ENCODE measurements around the gene GGA3.

The GGA3 gene

DNA sequence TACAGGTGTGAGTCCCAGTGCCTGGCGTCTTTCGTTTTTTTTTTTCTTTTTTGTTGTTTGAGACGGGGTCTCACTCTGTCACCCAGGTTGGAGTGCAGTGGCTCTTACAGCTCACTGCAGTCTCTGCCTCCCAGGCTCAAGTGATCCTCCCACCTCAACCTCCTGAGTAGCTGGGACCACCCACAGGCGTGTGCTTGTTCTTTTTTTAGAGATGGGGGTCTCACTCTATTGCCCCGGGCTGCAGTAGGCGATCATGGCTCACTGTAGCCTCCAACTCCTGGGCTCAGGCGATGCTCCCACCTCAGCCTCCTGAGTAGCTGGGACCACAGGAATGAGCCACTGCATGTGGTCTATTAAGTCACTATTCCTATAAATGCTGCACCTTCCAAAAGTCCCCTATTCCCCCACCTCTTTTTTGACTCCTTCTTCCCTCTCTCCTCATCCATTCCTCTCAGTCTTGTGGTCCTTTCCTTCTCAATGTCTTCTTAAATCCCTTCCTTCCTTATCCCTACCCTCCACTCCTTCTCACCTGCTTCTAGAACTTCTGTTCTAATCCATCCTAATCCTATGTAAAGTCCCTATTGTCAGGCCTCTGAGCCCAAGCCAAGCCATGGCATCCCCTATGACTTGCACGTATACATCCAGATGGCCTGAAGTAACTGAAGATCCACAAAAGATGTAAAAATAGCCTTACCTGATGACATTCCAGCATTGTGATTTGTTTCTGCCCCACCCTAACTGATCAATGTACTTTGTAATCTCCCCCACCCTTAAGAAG, 9.2 kb downstream of the GGA3 start:
- no peak for DNase-seq (ENCODE audit: low read depth, low spot score)
- no peak overlapping the region for H3K4me3 ChIP-seq (ENCODE audit: low read depth, low read length)
- in situ Hi-C loops (cut with HindIII; ENCODE audit: low sequenced_read_pairs) = no loop called here
- TF ChIP-seq, protein P1, sequence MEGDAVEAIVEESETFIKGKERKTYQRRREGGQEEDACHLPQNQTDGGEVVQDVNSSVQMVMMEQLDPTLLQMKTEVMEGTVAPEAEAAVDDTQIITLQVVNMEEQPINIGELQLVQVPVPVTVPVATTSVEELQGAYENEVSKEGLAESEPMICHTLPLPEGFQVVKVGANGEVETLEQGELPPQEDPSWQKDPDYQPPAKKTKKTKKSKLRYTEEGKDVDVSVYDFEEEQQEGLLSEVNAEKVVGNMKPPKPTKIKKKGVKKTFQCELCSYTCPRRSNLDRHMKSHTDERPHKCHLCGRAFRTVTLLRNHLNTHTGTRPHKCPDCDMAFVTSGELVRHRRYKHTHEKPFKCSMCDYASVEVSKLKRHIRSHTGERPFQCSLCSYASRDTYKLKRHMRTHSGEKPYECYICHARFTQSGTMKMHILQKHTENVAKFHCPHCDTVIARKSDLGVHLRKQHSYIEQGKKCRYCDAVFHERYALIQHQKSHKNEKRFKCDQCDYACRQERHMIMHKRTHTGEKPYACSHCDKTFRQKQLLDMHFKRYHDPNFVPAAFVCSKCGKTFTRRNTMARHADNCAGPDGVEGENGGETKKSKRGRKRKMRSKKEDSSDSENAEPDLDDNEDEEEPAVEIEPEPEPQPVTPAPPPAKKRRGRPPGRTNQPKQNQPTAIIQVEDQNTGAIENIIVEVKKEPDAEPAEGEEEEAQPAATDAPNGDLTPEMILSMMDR (IDR thresholded peaks at IDR 0.05; ENCODE audit: low read depth, low read length) = no peak

DNA sequence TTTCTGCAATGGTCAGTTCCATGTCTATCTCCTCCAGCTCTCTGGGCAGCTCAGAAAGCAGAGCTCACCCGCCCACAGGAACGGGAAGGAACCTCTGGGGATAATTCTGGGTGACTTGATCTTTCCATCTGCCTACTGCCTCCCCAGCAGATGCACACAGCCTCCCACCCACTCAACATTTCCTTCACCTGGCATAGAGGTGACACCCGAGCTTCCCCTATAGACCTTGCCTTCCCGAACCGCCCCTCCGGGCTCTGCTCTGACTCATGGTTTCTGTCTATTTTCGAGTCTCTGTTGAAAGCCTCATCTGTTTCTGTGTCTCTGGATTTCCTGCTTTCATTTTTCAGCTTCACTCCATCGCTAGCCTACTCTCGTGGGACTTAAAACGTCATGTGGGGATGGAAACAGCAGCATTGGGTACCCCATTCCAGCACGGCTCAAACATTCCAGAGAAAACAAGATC, 11.4 kb downstream of the GGA3 start:
- in situ Hi-C loops (cut with HindIII; ENCODE audit: low sequenced_read_pairs) = no loop called here
- H3K4me3 ChIP-seq (ENCODE audit: low read depth, low read length) = no peak overlapping the region

DNA sequence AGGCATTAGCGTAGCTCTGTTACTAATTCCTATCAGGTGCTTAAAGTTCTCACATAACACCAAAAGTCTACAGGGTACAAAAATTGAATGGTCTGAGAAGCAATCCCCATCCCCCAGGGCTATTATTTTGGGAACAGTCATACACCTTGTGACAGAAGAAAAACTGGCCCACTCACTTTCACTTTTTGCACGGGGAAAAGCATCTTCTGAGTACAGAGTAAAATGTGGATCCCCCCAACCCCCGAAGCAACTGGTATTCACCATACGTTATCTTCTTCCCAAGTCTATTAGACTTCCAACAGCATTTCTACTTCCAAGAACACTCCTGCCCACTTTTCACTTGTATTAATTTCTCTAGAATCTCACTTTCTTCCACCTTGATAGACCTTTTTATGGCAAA, 11.8 kb downstream of the GGA3 start:
- in situ Hi-C loops (cut with HindIII; ENCODE audit: low sequenced_read_pairs) = no loop called here
- H3K4me3 ChIP-seq (ENCODE audit: low read depth, low read length) = no peak overlapping the region
- no peak for DNase-seq (ENCODE audit: low read depth, low spot score)
- TF ChIP-seq, protein P1 (IDR thresholded peaks at IDR 0.05; ENCODE audit: low read depth, low read length) = no peak

More for the DNA sequence above, 11.4 kb downstream of the GGA3 start:
- DNase-seq (ENCODE audit: low read depth, low spot score) = peak; percentile 18
- TF ChIP-seq, protein P1 (IDR thresholded peaks at IDR 0.05; ENCODE audit: low read depth, low read length) = no peak

DNA sequence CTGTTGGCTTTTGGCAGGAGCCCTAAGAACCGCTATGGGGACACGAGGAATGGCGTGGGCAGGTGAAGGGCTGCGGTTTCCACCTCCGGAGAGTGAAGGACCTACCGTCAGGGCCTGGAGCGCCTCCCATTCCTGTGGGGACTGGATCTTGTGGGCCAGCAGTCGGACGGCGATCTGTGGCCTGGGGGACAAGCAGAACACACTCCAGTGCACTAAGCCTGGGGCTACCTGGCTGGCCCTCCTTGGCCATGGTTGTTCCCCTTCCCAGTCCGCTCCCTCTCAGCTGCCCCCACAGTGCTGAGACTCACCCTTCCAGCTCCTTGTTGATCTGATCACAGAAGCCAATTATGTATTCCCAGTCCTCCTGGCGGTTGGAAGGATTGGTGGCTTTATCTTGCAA, 15.0 kb downstream of the GGA3 start:
- in situ Hi-C loops (cut with HindIII; ENCODE audit: low sequenced_read_pairs) = no loop called here
- no peak for DNase-seq (ENCODE audit: low read depth, low spot score)
- no peak overlapping the region for H3K4me3 ChIP-seq (ENCODE audit: low read depth, low read length)
- TF ChIP-seq, protein P1 (IDR thresholded peaks at IDR 0.05; ENCODE audit: low read depth, low read length) = no peak

DNA sequence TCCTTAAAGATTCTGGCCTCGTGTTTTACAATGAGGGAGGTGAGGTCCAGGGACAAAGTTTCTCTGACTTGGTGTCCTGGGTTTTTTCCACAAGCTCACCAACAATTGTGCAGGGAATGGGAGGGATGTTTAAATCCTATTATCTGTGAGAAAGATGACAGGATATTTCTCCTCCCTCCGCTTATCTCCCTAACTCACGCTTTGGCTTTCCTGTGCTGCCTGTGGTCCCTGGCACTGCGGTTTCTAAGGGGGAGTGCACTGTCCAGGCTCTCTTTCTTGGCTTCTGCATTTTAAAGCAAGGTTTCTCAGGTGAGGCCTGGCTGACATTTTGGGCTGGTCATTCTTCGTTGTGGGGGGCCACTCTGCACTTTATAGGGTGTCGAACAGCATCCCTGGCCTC, 16.4 kb downstream of the GGA3 start:
- TF ChIP-seq, protein P1 (IDR thresholded peaks at IDR 0.05; ENCODE audit: low read depth, low read length) = no peak
- no peak overlapping the region for H3K4me3 ChIP-seq (ENCODE audit: low read depth, low read length)
- in situ Hi-C loops (cut with HindIII; ENCODE audit: low sequenced_read_pairs) = no loop called here
- no peak for DNase-seq (ENCODE audit: low read depth, low spot score)

DNA sequence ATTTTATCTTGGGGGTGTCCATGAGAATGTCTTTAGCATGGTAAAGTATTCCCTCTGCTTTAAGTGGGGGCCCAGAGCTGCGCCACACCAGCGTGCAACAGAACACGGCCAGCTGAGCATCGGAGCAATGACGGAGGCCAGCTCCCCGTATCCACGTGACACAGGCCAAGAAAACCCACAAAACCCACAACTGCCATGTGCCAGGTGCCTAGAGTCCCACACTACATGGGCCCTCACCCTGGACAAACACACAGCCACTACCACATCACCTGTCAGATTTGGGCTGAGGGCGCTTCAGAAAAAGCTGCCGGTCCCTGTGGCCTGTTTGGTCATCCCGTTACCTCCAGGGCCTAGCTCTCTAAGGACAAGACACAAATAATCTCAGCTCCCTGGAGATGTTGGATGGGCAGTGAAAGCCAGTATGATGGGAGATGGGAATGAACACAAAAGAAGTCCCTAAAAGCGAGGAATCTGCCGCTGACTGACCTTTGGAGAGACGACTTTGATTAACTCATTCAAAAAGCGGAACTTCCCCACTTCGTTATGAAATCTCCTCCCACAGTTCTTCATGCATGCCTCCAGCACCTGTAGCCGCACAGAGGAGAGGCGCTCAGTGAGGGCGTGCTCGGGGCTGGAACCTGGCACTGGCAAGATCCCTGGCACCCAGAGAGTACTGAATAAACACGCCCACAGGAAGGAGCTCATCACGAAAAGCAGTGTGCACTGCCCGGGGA, 17.1 kb downstream of the GGA3 start:
- TF ChIP-seq, protein P1 (IDR thresholded peaks at IDR 0.05; ENCODE audit: low read depth, low read length) = no peak
- no peak for DNase-seq (ENCODE audit: low read depth, low spot score)
- in situ Hi-C loops (cut with HindIII; ENCODE audit: low sequenced_read_pairs) = no loop called here
- no peak overlapping the region for H3K4me3 ChIP-seq (ENCODE audit: low read depth, low read length)

Measured in astrocyte of the spinal cord (primary cell).